Thyroid gland (tissue), 4 donors: Measurements from ENCODE around the gene GABPA. TPM values are rescaled to one million over a fixed set of nuclear protein-coding genes. Genes with fewer than 3 reads are reported as not detected.

ENCODE experiments used
- DNase-seq, 2 donors: peaks; one replicate each; pipeline ENCODE4 v3.0.0-alpha.2; 2019
- H3K27ac ChIP-seq, 3 donors: fragments of 200-600 bp; sonication (generic); 1 replicate in 2 of 3; 2 replicates in 1 of 3; pipeline ENCODE4 v1.5.1; 2016 to 2019; ENCODE audit warnings: mild to moderate bottlenecking in 1 of 3, moderate library complexity in 1 of 3
- H3K27me3 ChIP-seq: fragments of 200-600 bp; sonication (generic); one replicate; pipeline ENCODE4 v1.5.1; 2019
- H3K36me3 ChIP-seq, 2 donors: fragments of 200-600 bp; sonication (generic); one replicate each; pipeline ENCODE4 v1.5.1; 2016 to 2019
- H3K4me1 ChIP-seq, 2 donors: fragments of 200-600 bp; sonication (generic); one replicate each; pipeline ENCODE4 v1.5.1; 2017 to 2019
- H3K4me3 ChIP-seq, 3 donors: fragments of 200-600 bp; sonication (generic); replicated peaks in 1 of 3; 1 replicate in 2 of 3; 2 replicates in 1 of 3; pipeline ENCODE4 v1.5.1; 2016; ENCODE audit warnings: mild to moderate bottlenecking in 1 of 3
- H3K9me3 ChIP-seq: fragments of 200-600 bp; sonication (generic); one replicate; pipeline ENCODE4 v1.5.1; 2017
- POLR2A ChIP-seq, 2 donors: fragments of 450-650 bp; IDR thresholded peaks; one replicate each; pipeline ENCODE4 v1.6.1; 2017; ENCODE audit warnings: antibody characterized with exemption in 2 of 2, mild to moderate bottlenecking in 2 of 2, moderate library complexity in 1 of 2
- WGBS, 2 donors: methylation state at CpG; one replicate each; pipeline ENCODE4 v1.1.5; 2017; 5-methylcytosine and 5-hydroxymethylcytosine counted together
- intact Hi-C: fragments of 100-400 bp; cut with DNase I; formaldehyde crosslinking; loops from one replicate; pipeline ENCODE4 v1.15.1; 2023
- total RNA-seq, 4 donors: library from RNA; depleted of rRNA; stranded (reverse); fragments of >200 nt; gene quantifications; one replicate each; pipeline ENCODE4 v1.2.3, GENCODE V29; 2016
- TF ChIP-seq, protein P1 (sequence below), 6 experiments: fragments of 200-600 bp in 3 of 6; fragments of 450-650 bp in 3 of 6; sonication (generic) in 3 of 6; IDR thresholded peaks; one replicate each; pipeline ENCODE4 v1.5.1; 2016 to 2019; ENCODE audit warnings: antibody characterized with exemption in 6 of 6, mild to moderate bottlenecking in 2 of 6, inconsistent platforms in 1 of 6, moderate library complexity in 1 of 6

Gene GABPA
- total RNA-seq, result 10 to 100 TPM; 37.3 to 39.8 (median 38.4) TPM

DNA sequence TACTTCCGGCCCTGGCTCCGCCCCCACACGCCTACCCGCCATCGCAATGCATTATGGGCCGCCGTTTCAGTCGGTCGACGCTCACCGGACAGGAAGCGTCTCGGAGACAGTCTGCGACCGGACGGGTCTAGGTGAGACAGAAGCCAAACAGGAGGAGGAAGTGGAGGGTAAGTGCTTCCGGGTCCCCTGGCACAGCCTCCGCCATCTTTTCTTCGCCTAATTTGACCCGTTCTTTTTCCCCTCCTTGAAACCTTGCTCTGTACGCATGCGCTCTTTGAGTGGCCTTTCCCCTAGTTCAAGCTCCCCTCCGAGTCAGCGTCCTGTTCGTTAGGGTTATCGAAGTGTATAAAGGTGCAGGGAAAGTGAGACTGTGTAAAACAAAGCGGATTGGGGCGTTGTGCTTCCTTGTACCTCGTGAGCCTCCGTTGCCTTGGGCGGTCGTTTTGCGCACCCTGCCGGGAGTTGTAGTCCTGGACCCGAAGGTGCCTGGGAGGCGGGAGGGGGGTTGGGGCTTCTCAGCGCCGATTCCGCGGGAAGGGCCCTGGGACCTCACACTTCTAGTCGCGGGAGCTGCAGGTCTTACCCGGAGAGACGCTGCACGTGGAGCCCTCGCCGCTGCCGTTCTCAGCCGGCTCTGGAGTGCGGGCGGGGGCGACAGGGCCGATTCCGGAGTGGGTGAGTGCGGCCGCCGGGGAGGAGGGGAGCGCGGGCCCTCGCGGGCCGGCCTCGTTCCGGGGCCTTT, at the start of gene GABPA, which contains the start of gene ATP5PF:
TSS of gene GABPA (plus strand) at position 69 of the 742 bp plus-strand sequence. CDS start 6,627 bp downstream, outside the sequence.
TSS of gene ATP5PF (minus strand) at position 1 of the 742 bp plus-strand sequence. CDS start 5,110 bp downstream, outside the sequence.
- Histone ChIP-seq H3K4me1 (peaks cover 14 to 28% of the 10 kb centered on the region in 2 donors), H3K27ac (peak within 1 kb of the TSS; percentile 93 to 99 (median 98)), H3K27me3 (no peaks in the 10 kb centered on the region), H3K36me3 (no peaks in the 10 kb centered on the region), H3K9me3 (no peaks in the 10 kb centered on the region), H3K4me3 (peak within 1 kb of the TSS; percentile 77 to 93 (median 90))
- intact Hi-C loops, result no loop called here
- peak; percentile 97 to 98 for DNase-seq
- TF ChIP-seq, protein P1, sequence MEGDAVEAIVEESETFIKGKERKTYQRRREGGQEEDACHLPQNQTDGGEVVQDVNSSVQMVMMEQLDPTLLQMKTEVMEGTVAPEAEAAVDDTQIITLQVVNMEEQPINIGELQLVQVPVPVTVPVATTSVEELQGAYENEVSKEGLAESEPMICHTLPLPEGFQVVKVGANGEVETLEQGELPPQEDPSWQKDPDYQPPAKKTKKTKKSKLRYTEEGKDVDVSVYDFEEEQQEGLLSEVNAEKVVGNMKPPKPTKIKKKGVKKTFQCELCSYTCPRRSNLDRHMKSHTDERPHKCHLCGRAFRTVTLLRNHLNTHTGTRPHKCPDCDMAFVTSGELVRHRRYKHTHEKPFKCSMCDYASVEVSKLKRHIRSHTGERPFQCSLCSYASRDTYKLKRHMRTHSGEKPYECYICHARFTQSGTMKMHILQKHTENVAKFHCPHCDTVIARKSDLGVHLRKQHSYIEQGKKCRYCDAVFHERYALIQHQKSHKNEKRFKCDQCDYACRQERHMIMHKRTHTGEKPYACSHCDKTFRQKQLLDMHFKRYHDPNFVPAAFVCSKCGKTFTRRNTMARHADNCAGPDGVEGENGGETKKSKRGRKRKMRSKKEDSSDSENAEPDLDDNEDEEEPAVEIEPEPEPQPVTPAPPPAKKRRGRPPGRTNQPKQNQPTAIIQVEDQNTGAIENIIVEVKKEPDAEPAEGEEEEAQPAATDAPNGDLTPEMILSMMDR (IDR thresholded peaks at IDR 0.05), result peak in 3 of 6 experiments; percentile 11 to 19 (median 11)
- TF ChIP-seq POLR2A (IDR thresholded peaks at IDR 0.05), result peak in 1 of 2 donors; percentile 32
- WGBS, 2 donors, result 0 to 1% methylated on average over 41 to 43 of the region's 64 CpGs

GRCh38 chr21:25687787-25688186, 47.0 kb upstream of the GABPA start:
- no peaks in the 10 kb centered on the region for H3K27me3 ChIP-seq
- H3K9me3 ChIP-seq, result no peaks in the 10 kb centered on the region
- no peak overlapping the region for H3K4me3 ChIP-seq
- H3K36me3 ChIP-seq, result no peaks in the 10 kb centered on the region
- no peaks in the 10 kb centered on the region for H3K4me1 ChIP-seq
- WGBS, 2 donors, result 87 to 93% methylated on average over 4 of the region's 4 CpGs
- no peak overlapping the region for H3K27ac ChIP-seq
- TF ChIP-seq POLR2A (IDR thresholded peaks at IDR 0.05), result no peak
- TF ChIP-seq, protein P1 (IDR thresholded peaks at IDR 0.05), result no peak
- intact Hi-C loops, result no loop called here
- no peak for DNase-seq

DNA sequence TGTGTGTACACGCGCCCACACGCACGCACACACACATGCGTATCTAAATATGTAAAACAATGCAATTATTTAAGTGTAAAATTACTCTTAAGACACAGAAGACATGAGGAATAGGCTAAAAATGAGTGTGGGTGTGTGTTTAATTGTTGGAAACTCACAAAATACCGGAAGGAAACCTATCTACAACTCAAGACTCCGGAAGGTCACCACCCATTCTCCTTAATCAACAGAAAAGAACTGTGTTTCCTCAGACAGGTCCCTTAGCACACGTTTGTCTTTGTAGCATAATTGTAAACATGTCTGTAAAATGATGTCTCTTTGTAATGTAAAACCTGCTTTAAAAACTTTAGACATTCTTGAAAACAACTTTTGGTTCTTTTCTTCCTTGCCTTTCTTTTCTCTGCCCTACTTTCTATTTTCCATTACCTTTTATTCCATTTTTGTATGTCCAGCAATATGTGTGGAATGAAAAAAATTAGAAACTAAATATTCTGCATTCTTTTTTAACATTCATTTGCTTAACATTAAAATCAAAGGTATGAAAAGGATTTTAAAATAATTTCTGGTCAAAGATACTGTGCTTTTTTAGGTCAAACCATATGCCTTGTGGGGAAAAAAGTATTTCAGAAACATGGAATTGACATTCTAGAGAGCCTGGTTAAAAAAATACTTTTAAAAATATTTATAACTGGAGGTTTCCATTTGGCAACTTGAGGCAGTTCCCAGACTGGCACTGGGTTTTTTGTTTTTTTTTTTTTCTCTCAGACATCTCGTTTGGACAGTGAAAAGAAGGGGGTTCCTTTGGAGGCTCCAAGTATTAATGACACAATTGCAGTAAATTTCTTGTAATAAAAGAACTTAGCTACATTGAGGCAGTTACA, 46.3 kb upstream of the GABPA start:
- Histone ChIP-seq H3K9me3 (no peaks in the 10 kb centered on the region), H3K36me3 (no peaks in the 10 kb centered on the region), H3K4me1 (no peaks in the 10 kb centered on the region), H3K27me3 (no peaks in the 10 kb centered on the region), H3K4me3 (no peak overlapping the region), H3K27ac (no peak overlapping the region)
- WGBS, 2 donors, result 73 to 75% methylated on average over 9 of the region's 9 CpGs
- intact Hi-C loops, result no loop called here
- no peak for DNase-seq
- TF ChIP-seq, protein P1 (IDR thresholded peaks at IDR 0.05), result no peak
- no peak for TF ChIP-seq POLR2A (IDR thresholded peaks at IDR 0.05)

DNA sequence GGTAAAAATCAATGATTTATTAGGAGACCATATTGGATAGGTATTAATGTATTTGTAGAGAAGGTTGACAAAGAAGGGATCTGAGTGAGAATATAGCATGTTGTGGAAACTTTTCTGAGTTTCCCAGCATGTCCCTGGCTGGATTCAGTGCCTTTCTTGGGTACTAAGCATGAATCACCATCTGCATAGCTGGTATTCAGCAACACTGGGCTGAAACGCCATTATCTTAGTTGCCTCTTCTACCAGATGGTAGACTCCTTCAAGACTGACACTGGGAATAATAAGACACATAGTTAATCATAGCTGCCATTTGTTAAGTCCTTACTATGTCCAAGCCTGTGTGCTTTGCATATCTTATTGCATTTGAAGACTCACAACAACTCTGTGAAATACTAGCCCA, 45.5 kb upstream of the GABPA start:
- 86 to 90% methylated on average over 1 of the region's 1 CpG for WGBS, 2 donors
- no peak overlapping the region for H3K27ac ChIP-seq

More for the DNA sequence above, 45.5 kb upstream of the GABPA start:
- Histone ChIP-seq H3K4me3 (no peak overlapping the region), H3K36me3 (no peaks in the 10 kb centered on the region), H3K9me3 (no peaks in the 10 kb centered on the region), H3K27me3 (no peaks in the 10 kb centered on the region), H3K4me1 (no peaks in the 10 kb centered on the region)
- no peak for TF ChIP-seq POLR2A (IDR thresholded peaks at IDR 0.05)
- TF ChIP-seq, protein P1 (IDR thresholded peaks at IDR 0.05), result no peak
- intact Hi-C loops, result no loop called here
- DNase-seq, result no peak
